Activated naive CD4-positive, alpha-beta T cell treated with anti-CD3 and anti-CD28 coated beads, Interleukin-2, amount 10 ng/mL, durations not matched to agents 7 days and 5 days (primary cell): ENCODE results near the gene APBB1IP.
"Not testable (repeated sequence)": the region's sequence is repeated elsewhere in the genome, so short reads cannot be mapped to it uniquely, and the experiment has no call there.

Experiments used
- CTCF ChIA-PET: fragments of 350-600 bp; sonication (Branson Sonifier 250); formaldehyde crosslinking; loops from one replicate; lab custom pipeline; 2021; ENCODE audit warnings: antibody characterized with exemption; lab: Charles Lee
- DNase-seq: peaks from one replicate; pipeline ENCODE4 v3.0.0-alpha.2; 2020
- H3K27ac Mint-ChIP-seq: one replicate; pipeline ENCODE4 v1.8.0; 2021; ENCODE audit warnings: mild to moderate bottlenecking, moderate library complexity, mixed read lengths
- H3K27me3 Mint-ChIP-seq: one replicate; pipeline ENCODE4 v1.8.0; 2021; ENCODE audit warnings: mild to moderate bottlenecking, mixed read lengths
- H3K36me3 Mint-ChIP-seq: one replicate; pipeline ENCODE4 v1.8.0; 2021; ENCODE audit warnings: mixed read lengths
- H3K4me1 Mint-ChIP-seq: one replicate; pipeline ENCODE4 v1.8.0; 2021; ENCODE audit warnings: mixed read lengths
- H3K4me3 Mint-ChIP-seq: one replicate; pipeline ENCODE4 v1.8.0; 2021; ENCODE audit warnings: mild to moderate bottlenecking, moderate library complexity, mixed read lengths
- H3K9me3 Mint-ChIP-seq: one replicate; pipeline ENCODE4 v1.8.0; 2021; ENCODE audit warnings: mixed read lengths

APBB1IP gene

DNA sequence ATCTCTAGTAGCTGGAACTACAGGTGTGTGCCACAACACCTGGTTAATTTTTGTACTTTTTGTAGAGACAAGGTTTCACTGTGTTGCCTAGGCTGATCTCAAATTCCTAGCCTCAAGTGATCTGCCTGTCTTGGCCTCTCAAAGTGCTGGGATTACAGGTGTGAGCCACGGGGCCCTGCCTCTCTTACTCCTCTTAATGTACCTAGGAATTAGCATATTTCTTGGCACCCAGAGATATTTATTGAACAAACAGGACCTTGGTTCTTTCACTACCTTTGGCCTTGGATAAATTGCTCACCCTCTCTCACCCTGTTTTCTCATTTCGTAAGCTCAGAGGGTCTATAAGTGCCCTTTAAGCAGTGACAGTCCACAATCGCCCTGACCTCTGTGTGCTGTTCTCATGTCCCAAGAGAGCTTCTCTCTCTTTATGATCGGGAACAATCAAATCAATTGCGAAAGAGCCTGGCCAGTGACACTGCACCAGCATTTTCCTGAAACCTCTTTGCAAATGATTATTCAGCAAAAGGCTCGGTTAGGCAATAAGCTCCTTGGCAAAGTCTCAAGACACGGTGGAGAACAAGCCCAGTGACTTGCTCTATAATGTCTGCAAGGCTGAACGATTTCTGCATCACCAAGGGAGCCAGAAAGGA, 117.7 kb downstream of the APBB1IP start:
- peaks cover 67% of the 10 kb centered on the region for H3K36me3 Mint-ChIP-seq
- no peak overlapping the region for H3K27ac Mint-ChIP-seq
- CTCF ChIA-PET, result interaction anchor here (0.6 to 8.2 kb wide), 7 partner anchors 9 to 325 kb away, joined by 3 to 73 read pairs (median 3); no protein-coding TSS in a partner anchor
- H3K4me1 Mint-ChIP-seq, result no peaks in the 10 kb centered on the region
- H3K27me3 Mint-ChIP-seq, result no peaks in the 10 kb centered on the region
- no peak overlapping the region for H3K4me3 Mint-ChIP-seq
- DNase-seq, result no peak
- no peaks in the 10 kb centered on the region for H3K9me3 Mint-ChIP-seq

- peaks cover 63% of the 10 kb centered on the region for H3K36me3 Mint-ChIP-seq
- H3K27ac Mint-ChIP-seq, result no peak overlapping the region
- H3K4me1 Mint-ChIP-seq, result no peaks in the 10 kb centered on the region
- no peak overlapping the region for H3K4me3 Mint-ChIP-seq
- CTCF ChIA-PET, result interaction anchor here (0.9 to 8.2 kb wide), 5 partner anchors 8 to 683 kb away, joined by 3 to 73 read pairs (median 4); no protein-coding TSS in a partner anchor
- no peaks in the 10 kb centered on the region for H3K27me3 Mint-ChIP-seq
- no peaks in the 10 kb centered on the region for H3K9me3 Mint-ChIP-seq
- peak; percentile 44 for DNase-seq
Measured at GRCh38 chr10:26556748-26557640, 118.9 kb downstream of the APBB1IP start.

DNA sequence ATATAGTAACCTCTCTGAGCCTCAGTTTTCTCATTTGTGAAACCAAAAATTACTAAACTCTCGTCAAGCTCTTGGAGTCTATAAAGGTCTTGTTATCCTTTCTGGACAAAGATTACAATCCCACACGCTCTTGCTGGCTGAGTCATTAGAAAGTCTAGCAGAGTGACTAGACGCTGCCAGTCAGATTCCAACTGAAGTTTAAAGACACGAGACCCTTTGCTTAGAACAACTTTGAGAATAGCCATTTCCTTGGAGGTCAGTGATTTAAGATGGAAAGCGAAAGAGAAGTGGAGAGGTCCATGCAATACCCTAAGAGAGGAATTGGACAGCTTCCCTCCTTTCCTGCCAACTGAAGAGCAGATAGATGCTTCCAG, 119.5 kb downstream of the APBB1IP start:
- DNase-seq, result no peak

GRCh38 chr10:26566525-26567350, 128.6 kb downstream of the APBB1IP start:
- no peak overlapping the region for H3K4me3 Mint-ChIP-seq

More for the DNA sequence above, 119.5 kb downstream of the APBB1IP start:
- H3K4me1 Mint-ChIP-seq, result no peaks in the 10 kb centered on the region
- H3K9me3 Mint-ChIP-seq, result no peaks in the 10 kb centered on the region
- H3K27ac Mint-ChIP-seq, result no peak overlapping the region
- CTCF ChIA-PET, result interaction anchor here (0.9 to 8.2 kb wide), 2 partner anchors 221 to 683 kb away, joined by 3 to 73 read pairs; no protein-coding TSS in a partner anchor
- H3K36me3 Mint-ChIP-seq, result peaks cover 63% of the 10 kb centered on the region
- no peak overlapping the region for H3K4me3 Mint-ChIP-seq
- no peaks in the 10 kb centered on the region for H3K27me3 Mint-ChIP-seq

GRCh38 chr10:26567351-26567721, 129.2 kb downstream of the APBB1IP start:
- H3K4me1 Mint-ChIP-seq, result no peaks in the 10 kb centered on the region

More at GRCh38 chr10:26566525-26567350, 128.6 kb downstream of the APBB1IP start:
- CTCF ChIA-PET, result no interaction called here
- H3K27me3 Mint-ChIP-seq, result no peaks in the 10 kb centered on the region
- H3K27ac Mint-ChIP-seq, result no peak overlapping the region
- DNase-seq, result no peak
- H3K9me3 Mint-ChIP-seq, result peaks cover 2% of the 10 kb centered on the region
- H3K36me3 Mint-ChIP-seq, result peaks cover 66% of the 10 kb centered on the region
- no peaks in the 10 kb centered on the region for H3K4me1 Mint-ChIP-seq

DNA sequence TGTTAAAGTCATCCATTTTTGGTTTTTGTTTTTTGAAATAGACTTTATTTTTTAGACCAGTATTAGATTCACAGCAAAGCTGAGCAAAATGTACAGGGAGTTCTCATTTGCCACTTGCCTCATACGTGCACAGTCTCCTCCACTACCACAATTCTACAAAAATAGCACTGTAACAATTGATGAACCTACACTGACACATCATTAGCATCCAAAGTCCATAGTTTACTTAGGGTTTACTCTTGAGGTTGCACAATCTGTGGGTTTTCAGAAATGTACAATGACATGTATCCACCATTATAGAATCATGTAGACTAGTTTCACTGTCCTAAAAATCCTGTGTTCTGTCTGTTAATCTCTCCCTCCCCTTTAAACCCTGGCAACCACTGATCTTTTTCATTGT, 133.5 kb downstream of the APBB1IP start:
- Mint-ChIP-seq H3K9me3 (peaks cover 10% of the 10 kb centered on the region), H3K27me3 (no peaks in the 10 kb centered on the region), H3K4me1 (peaks cover 6% of the 10 kb centered on the region), H3K4me3 (no peak overlapping the region), H3K27ac (no peak overlapping the region), H3K36me3 (peaks cover 51% of the 10 kb centered on the region)
- DNase-seq, result no peak
- CTCF ChIA-PET, result no interaction called here

More at GRCh38 chr10:26567351-26567721, 129.2 kb downstream of the APBB1IP start:
- H3K36me3 Mint-ChIP-seq, result peaks cover 67% of the 10 kb centered on the region
- no peak for DNase-seq
- peaks cover 2% of the 10 kb centered on the region for H3K9me3 Mint-ChIP-seq
- no peaks in the 10 kb centered on the region for H3K27me3 Mint-ChIP-seq
- CTCF ChIA-PET, result no interaction called here
- H3K4me3 Mint-ChIP-seq, result no peak overlapping the region
- H3K27ac Mint-ChIP-seq, result no peak overlapping the region

DNA sequence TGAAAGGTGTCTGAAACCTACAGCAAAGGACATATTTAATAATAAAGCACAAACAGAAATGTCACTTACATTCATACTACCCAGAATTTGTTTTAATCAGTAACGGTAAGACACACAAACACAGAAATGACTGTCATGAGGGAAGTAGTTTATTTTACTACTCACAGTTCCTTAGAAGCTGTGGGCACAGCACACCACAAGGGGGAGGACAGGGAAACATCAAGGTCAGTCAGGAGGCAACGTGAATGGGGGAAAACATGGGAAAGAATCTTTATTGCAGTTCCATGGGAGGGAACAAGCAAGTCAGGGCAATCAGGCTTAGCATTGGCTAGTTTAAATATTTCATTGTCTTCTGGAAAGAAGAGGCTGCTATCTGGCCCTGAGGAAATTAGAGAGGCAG, 135.5 kb downstream of the APBB1IP start:
- Mint-ChIP-seq H3K4me3 (no peak overlapping the region), H3K27me3 (no peaks in the 10 kb centered on the region), H3K27ac (no peak overlapping the region), H3K4me1 (peaks cover 6% of the 10 kb centered on the region), H3K9me3 (peaks cover 10% of the 10 kb centered on the region), H3K36me3 (peaks cover 41% of the 10 kb centered on the region)
- DNase-seq, result no peak
- CTCF ChIA-PET, result no interaction called here

DNA sequence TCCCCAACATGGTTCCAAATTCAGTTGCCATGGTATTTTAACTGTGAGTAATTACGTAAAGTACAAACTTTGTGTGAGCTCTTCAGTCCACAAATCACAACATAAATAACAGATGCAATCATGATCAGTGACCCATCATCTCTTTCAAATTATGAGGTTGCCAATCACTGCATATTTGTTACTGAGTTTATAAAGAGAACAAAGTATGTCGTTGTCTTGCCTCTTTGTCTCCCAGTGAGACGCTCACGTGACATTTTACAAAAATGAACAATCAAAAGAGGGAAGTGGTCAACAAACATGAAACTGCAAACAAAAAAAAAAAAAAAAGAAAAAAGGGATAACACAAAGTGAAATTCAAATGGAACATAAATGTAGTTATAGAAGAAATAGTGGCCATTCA, 136.6 kb downstream of the APBB1IP start:
- Mint-ChIP-seq H3K4me1 (peaks cover 6% of the 10 kb centered on the region), H3K9me3 (peaks cover 10% of the 10 kb centered on the region), H3K27ac (no peak overlapping the region), H3K27me3 (no peaks in the 10 kb centered on the region), H3K36me3 (peaks cover 36% of the 10 kb centered on the region), H3K4me3 (no peak overlapping the region)
- CTCF ChIA-PET, result interaction anchor here (0.6 kb wide), 1 partner anchor 240 kb away, joined by 3 read pairs; no protein-coding TSS in a partner anchor
- no peak for DNase-seq

DNA sequence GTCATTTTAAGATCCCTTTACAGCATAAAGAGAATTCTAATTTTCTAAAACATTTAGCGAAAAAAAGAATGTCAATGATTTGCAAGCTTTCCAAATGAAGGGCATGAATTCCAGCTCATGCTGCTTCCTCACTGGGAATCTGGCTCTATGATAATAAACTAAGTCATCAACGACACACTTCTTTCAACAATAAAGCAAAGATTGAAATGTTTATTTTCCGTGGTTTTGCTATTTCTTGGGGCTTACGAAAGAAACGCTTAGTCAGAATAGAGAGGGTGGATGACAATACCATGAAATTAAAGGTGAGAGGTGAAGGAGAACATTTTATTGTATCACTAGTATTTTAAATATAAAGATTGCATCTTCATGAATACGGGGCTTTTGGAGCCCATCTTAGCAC, 140.2 kb downstream of the APBB1IP start:
- CTCF ChIA-PET, H3K27me3 Mint-ChIP-seq, H3K9me3 Mint-ChIP-seq, H3K4me1 Mint-ChIP-seq, DNase-seq, H3K4me3 Mint-ChIP-seq, H3K27ac Mint-ChIP-seq: not testable (repeated sequence)
- H3K36me3 Mint-ChIP-seq, result peaks cover 11% of the 10 kb centered on the region

GRCh38 chr10:26579256-26580063, 141.3 kb downstream of the APBB1IP start:
- H3K36me3 Mint-ChIP-seq, result peaks cover 5% of the 10 kb centered on the region
- no peaks in the 10 kb centered on the region for H3K27me3 Mint-ChIP-seq
- H3K9me3 Mint-ChIP-seq, result peaks cover 8% of the 10 kb centered on the region
- DNase-seq, result no peak
- H3K4me3 Mint-ChIP-seq, result no peak overlapping the region
- H3K27ac Mint-ChIP-seq, result no peak overlapping the region
- CTCF ChIA-PET, result no interaction called here
- H3K4me1 Mint-ChIP-seq, result peaks cover 6% of the 10 kb centered on the region

GRCh38 chr10:26586211-26586610, 148.1 kb downstream of the APBB1IP start:
- H3K4me1 Mint-ChIP-seq, result no peaks in the 10 kb centered on the region
- no peaks in the 10 kb centered on the region for H3K36me3 Mint-ChIP-seq
- no peaks in the 10 kb centered on the region for H3K9me3 Mint-ChIP-seq
- no peak for DNase-seq
- no peaks in the 10 kb centered on the region for H3K27me3 Mint-ChIP-seq
- no peak overlapping the region for H3K4me3 Mint-ChIP-seq
- CTCF ChIA-PET, result interaction anchor here (0.6 kb wide), 1 partner anchor 36 kb away, joined by 3 read pairs; no protein-coding TSS in a partner anchor
- H3K27ac Mint-ChIP-seq, result no peak overlapping the region

DNA sequence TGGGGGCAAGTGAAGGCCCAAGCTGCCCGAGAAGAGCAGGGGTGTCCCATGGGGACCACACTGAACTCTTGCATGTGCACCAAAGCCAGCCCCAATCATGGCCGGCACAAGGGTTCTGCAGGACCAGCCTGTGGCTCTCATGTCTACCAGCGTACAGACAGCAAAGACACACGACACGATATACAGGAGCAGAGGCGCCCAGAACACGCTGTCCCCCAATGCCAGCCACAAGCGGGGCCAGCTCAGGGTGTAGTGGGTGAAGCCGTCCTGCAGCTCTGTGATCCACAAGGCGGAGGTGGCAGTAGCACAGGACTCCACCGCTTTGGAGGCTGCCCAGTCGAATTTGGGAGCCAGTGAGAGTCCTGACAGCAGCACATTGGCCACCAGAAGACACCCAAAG, 150.5 kb downstream of the APBB1IP start:
- Mint-ChIP-seq H3K9me3 (no peaks in the 10 kb centered on the region), H3K27me3 (no peaks in the 10 kb centered on the region), H3K27ac (no peak overlapping the region), H3K4me3 (no peak overlapping the region), H3K4me1 (no peaks in the 10 kb centered on the region), H3K36me3 (no peaks in the 10 kb centered on the region)
- no peak for DNase-seq
- CTCF ChIA-PET, result no interaction called here

DNA sequence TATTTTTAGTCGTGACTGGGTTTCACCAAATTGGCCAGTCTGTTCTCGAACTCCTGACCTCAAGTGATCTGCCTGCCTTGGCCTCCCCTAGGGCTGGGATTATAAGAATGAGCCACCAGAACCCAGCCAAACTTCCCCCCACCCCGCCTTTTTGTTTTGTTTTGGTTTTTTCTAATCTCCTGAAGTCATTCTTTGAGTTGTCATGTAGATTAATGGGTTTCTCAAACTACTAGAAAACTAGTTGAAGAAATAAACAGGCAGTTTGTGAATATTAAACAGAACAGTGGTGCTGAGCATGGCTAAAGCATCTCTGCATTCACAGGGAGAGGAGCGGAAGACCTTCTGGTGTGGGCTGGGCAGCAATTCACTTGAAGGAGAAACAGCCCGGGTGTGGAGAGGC, 151.7 kb downstream of the APBB1IP start:
- H3K9me3 Mint-ChIP-seq, H3K4me3 Mint-ChIP-seq, H3K27ac Mint-ChIP-seq, CTCF ChIA-PET, H3K27me3 Mint-ChIP-seq, H3K36me3 Mint-ChIP-seq, H3K4me1 Mint-ChIP-seq, DNase-seq: not testable (repeated sequence)
